GM19324 (cell line): Measurements from ENCODE around the gene FOXI3.

Experiments used
- ATAC-seq: cut with Tn5 transposase; IDR thresholded peaks from one replicate; pipeline ENCODE4 v1.9.1; 2021; ENCODE audit warnings: mild to moderate bottlenecking, moderate library complexity; ENCODE audit not compliant: unreplicated experiment, low FRiP score

Gene FOXI3

GRCh38 chr2:88452565-88452905 is at the start of gene FOXI3:
TSS of gene FOXI3 (minus strand) at chr2:88452693. CDS start at chr2:88452535, 158 bp downstream.
- ATAC-seq, result no peak

GRCh38 chr2:88500691-88501090 is 48.2 kb upstream of the FOXI3 start:
- no peak for ATAC-seq

- no peak for ATAC-seq
These were observed 46.7 kb upstream of the FOXI3 start for GRCh38 chr2:88499204-88499603.

DNA sequence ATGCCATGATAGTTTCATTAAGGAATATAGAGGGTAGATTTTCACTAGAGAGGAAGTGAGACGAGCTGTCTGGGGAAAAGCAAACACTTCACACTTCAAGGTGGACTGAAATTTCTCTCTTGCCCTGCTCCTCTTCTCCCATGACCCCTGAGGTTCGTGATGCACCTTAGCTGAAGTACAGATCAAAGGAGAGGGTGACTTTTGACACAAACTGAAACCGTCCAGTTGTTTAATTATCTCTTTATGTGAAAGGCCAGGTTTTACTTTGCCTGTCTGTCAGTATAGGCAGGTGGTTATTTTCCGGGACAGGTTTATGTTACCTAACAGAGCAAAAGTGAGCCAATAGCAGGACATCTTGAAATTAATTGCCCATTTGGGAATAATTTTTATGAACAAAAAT is 41.0 kb upstream of the FOXI3 start:
- ATAC-seq, result no peak

- no peak for ATAC-seq
These were observed 39.5 kb upstream of the FOXI3 start for GRCh38 chr2:88492002-88492401.

DNA sequence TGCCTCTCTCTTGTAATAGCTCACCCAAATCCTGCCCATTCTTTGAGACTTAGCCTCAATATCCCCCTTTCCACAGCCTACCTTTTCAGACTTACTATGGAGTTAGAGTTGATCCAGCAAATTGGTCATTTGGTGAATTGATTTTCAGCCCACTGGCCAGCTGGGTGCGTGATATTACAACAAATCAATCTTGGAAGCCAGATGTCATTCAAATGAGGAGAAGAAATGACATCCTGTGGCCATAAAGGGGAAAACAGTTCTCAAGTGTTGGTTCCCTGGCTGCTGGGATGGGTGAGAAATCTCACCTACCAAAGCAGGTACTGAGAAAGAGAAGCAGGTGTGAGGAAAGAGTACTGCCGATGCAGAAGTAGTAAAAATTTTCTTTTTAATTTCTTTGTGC is 36.7 kb upstream of the FOXI3 start:
- no peak for ATAC-seq

DNA sequence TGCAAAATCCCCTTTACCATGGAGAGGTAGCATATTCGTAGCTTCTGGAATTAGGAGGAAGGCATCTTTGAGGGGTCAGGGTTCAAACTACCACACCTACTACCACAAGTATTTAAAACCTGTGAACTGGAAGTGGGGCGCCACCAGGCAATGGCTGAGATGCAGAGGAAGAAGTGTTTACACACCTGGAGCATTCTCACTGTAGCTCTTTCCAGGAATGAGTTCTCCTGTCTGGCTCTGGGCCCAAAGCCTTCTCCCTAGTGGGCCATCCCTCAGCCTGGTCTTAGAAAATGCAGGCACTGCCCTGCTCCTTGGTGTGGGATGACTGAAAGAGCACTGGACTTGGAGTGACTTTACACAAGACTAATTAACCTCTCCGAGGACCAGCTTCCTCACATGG is 30.7 kb upstream of the FOXI3 start:
- no peak for ATAC-seq

- ATAC-seq, result no peak
These were observed 29.3 kb upstream of the FOXI3 start for GRCh38 chr2:88481691-88482336.

DNA sequence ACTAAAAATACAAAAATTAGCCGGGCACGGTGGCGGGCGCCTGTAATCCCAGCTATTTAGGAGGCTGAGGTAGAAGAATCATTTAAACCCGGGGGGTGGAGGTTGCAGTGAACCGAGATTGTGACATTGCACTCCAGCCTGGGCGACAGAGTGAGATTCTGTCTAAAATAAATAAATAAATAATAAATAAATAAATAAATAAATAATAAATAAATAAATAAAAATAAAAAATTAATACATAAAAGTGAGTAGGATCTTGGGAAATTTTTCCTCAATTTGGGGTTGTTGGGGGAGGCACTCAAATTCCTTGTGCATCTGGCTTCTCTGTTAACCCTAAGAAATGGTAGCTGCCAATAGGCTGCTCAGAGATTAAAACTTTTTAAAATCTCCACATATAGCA is 20.3 kb upstream of the FOXI3 start:
- ATAC-seq, result no peak

GRCh38 chr2:88471083-88471942 is 18.8 kb upstream of the FOXI3 start:
- no peak for ATAC-seq

GRCh38 chr2:88469202-88470114 is 17.0 kb upstream of the FOXI3 start:
- ATAC-seq, result no peak

DNA sequence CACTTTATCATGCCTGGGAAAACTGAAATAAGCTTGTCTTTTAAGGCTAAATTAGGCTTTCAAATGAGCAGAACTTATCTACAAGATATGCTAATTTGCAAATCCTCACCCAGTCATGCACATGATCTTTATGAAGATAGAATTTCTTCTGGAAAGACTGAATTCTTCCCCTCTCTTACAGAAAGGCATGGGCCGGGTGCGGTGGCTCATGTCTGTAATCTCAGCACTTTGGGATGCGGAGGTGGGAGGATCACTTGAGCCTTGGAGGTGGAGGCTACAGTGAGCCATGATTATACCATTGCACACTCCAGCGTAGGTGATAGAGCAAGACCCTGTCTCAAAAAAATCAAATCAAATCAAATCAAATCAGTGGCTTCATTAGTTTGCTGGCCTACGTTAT is 11.7 kb upstream of the FOXI3 start:
- no peak for ATAC-seq

- no peak for ATAC-seq
These were observed 6.1 kb upstream of the FOXI3 start for GRCh38 chr2:88458633-88459032.

DNA sequence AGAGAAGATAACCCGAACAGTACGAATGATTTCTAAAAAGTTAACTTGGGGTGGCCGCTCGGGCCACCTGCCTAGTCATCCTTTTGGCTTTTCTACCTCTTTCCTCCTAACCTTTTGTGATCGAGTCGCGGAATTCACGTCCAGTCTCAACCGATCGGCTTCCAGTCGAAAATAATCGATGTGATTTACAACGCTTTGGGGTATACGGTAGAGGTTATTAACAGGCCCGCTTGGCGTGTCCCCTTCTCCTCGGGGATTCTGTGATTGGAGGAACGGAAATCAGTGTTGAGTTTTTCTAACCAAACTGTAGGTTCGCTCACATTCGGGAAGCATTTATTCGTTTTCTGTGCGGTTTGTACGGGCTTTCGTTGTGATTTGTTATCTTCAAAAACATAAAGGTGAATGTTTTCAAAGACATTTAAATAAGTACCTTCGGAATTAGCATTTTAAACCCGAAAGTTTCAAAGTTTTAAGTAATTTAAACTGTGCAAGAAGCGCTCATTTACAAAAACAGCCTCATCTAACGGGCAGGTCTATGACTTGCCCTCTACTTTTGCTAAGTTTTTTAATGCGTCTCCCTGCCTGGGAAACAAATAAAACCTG is 588 bp upstream of the FOXI3 start:
- no peak for ATAC-seq

- ATAC-seq, result no peak
These were observed 505 bp downstream of the FOXI3 start for GRCh38 chr2:88451811-88452564.

DNA sequence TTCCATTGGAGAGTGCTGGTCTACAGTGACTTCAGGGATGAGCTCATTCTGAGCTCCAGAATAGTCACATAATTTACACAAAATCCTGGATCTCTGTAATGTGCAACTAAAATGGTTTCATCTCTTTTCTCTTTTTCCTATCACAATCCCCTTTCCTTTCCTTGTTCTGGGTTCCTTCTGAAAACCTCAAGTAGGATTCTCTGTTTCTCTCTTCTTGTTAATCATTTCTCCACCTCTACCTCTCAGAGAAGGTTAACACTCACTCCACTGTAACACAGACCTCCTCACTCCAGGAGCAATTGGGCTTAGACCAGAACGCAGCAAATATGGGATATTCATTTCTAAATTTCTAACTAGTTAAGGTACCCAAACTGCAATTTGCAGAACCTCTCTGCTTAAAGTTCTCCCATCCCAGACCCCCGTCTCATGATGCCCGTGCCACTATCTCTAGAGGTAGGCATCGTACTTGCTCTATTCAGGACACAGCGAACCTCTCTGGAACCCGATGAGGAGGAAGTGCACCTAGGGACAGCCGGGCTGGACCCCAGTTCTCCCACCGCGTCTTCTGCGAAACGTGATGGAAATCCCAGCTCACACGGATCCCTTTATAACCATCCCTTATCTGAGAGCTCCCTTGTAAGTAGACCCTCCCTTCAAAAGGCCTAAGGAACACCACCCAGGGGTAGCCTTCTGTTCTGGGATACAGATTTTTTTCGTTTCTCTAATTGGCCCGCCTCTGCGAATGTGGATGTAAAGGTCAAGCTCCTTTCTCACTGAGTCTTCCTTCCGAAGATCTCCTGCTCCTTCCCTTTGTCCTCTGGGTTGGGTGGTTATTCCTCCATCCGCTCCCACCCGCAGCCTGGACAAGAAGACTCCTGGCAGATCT is 1.3 kb downstream of the FOXI3 start:
- ATAC-seq, result no peak

- no peak for ATAC-seq
These were observed 2.3 kb downstream of the FOXI3 start for GRCh38 chr2:88450186-88450585.

DNA sequence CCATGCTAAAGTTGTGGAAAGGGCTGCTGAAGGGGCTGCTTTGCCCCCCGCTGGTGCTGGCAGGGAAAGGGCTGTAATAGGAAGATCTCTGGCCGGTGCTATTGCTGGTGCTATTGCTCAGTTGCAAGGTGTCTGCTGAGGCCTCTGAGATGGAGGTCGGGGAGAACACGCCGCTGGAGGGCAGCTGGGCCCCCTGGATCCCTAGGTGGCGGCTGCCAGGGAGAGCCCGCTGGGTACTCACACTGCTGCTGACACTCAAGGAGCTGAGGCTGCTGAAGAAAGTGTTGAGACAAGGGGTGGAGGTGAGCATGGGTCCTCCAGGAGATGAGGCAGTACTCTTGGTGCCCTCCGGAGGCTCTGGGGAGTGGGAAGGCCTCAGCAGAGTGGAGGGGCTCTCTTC is 4.2 kb downstream of the FOXI3 start:
- ATAC-seq, result no peak

GRCh38 chr2:88443353-88443938 is 9.0 kb downstream of the FOXI3 start:
- ATAC-seq, result no peak
